Measurements from ENCODE around the gene POC5. TPM values are rescaled to one million over a fixed set of nuclear protein-coding genes. Genes with fewer than 3 reads are reported as not detected.

Gene POC5
- total and polyA plus RNA-seq, 12 donors: 2.6 to 5.5 (median 4.1) TPM

DNA sequence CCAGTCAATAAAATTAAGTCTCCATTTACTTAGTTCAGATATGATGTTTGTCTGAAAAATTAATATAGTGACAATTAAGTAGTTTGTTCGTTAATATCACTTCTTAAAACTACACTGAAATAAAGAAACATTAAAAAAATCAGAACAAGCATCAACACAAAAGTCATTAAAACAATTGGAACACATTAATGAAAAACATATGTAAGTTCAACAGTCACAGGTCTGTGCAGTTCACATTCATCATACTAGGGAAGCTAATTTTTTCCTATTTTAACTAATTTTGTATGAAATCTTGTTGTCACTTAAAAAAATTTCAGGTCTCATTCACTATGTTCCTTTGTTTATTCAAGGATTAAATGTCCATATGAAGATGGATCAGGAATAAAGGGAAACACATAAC, 22.5 kb downstream of the POC5 start:
- H3K27me3 ChIP-seq: no peaks in the 10 kb centered on the region
- no peak overlapping the region for H3K4me3 ChIP-seq
- ATAC-seq (no peak), DNase-seq (no peak)
- intact Hi-C loops (cut with DNase I): no loop called here
- TF ChIP-seq, protein P1, sequence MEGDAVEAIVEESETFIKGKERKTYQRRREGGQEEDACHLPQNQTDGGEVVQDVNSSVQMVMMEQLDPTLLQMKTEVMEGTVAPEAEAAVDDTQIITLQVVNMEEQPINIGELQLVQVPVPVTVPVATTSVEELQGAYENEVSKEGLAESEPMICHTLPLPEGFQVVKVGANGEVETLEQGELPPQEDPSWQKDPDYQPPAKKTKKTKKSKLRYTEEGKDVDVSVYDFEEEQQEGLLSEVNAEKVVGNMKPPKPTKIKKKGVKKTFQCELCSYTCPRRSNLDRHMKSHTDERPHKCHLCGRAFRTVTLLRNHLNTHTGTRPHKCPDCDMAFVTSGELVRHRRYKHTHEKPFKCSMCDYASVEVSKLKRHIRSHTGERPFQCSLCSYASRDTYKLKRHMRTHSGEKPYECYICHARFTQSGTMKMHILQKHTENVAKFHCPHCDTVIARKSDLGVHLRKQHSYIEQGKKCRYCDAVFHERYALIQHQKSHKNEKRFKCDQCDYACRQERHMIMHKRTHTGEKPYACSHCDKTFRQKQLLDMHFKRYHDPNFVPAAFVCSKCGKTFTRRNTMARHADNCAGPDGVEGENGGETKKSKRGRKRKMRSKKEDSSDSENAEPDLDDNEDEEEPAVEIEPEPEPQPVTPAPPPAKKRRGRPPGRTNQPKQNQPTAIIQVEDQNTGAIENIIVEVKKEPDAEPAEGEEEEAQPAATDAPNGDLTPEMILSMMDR (IDR thresholded peaks at IDR 0.05): no peak
- WGBS, 2 donors: 94 to 95% methylated on average over 1 of the region's 1 CpG
- H3K4me1 ChIP-seq: no peaks in the 10 kb centered on the region
- H3K9me3 ChIP-seq: peaks cover 0 to 3% (median 0%) of the 10 kb centered on the region in 11 donors
- H3K27ac ChIP-seq: no peak overlapping the region
- H3K36me3 ChIP-seq: peaks cover 0 to 61% (median 16%) of the 10 kb centered on the region in 9 donors

DNA sequence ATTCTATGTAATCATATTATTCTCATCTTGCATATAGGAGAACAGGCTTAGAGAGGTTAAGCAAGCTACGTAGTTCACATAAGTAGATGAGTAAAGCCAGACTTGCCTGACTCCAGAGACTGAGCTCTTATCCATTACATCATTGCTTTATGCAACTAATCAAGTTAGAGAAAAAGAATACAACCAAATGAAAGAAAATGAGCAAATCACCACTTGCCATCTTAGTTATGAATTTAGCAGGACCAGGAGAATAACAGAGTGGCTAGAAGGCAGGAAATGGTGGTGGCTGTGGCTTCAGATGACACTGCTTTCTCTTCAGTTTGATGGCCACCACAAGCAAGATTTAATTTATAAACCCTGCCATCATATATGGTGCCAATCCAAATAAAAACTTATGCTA, 26.6 kb downstream of the POC5 start:
- ATAC-seq (no peak), DNase-seq (no peak)
- intact Hi-C loops (cut with DNase I): no loop called here
- TF ChIP-seq, protein P1 (IDR thresholded peaks at IDR 0.05): no peak
- Histone ChIP-seq H3K36me3 (peaks cover 0 to 99% (median 16%) of the 10 kb centered on the region in 9 donors), H3K4me1 (no peaks in the 10 kb centered on the region), H3K9me3 (no peaks in the 10 kb centered on the region), H3K27me3 (no peaks in the 10 kb centered on the region), H3K27ac (no peak overlapping the region), H3K4me3 (no peak overlapping the region)
- WGBS, 2 donors: 95 to 100% methylated on average over 1 of the region's 1 CpG

DNA sequence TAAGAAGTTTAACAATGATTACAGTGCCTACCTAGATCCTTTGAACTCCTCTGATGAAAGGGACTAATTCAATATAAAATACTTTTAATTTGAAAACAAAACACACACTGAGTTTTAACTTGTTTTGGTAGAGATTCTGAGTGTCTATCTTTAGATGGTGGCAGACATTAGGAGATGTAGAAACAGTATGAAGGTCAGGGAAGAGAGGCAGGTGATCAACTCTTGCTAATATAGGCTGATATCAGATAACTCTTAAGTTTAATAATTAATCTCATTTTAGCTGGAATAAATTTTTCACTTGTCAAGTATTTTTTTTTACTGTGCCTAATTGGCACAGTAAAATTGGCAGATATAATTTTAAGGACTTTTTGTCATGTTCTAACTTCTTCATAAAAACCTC, 30.8 kb downstream of the POC5 start:
- Histone ChIP-seq H3K4me3 (no peak overlapping the region), H3K27me3 (no peaks in the 10 kb centered on the region), H3K4me1 (no peaks in the 10 kb centered on the region), H3K27ac (no peak overlapping the region), H3K9me3 (no peaks in the 10 kb centered on the region), H3K36me3 (peaks cover 0 to 93% (median 0%) of the 10 kb centered on the region in 9 donors)
- ATAC-seq (no peak), DNase-seq (no peak)
- intact Hi-C loops (cut with DNase I): loop anchor here in 3 of 10 donors (10.0 kb wide), 3 partner anchors 172 to 632 kb away; partner anchors contain the start of genes ANKRD31 (in 1 of the 3), CERT1 (in 1 of the 3), GCNT4 (in 1 of the 3) and POLK (in 1 of the 3)
- TF ChIP-seq, protein P1 (IDR thresholded peaks at IDR 0.05): no peak

DNA sequence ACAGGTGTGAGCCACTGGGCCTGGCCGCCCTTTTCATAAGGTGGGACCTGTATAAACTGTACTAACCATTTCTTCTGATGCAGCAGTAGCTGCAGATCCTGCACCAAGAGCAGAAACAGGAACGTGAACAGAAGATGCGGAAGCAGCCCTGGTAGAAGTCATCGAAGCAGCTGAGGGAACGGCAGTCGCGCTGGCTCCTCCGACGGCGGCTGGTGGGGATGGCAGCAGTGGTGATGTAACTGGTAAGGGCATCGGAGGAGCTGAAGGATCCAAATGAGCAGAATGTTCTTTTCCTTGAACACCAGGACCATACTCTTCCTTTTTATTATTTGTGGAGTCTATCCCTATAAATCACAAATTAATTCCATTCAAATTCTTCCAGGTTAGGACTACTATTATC, 32.1 kb downstream of the POC5 start:
- Histone ChIP-seq H3K27me3 (no peaks in the 10 kb centered on the region), H3K27ac (no peak overlapping the region), H3K36me3 (peaks cover 0 to 81% (median 0%) of the 10 kb centered on the region in 9 donors), H3K9me3 (no peaks in the 10 kb centered on the region), H3K4me1 (peaks cover 0 to 6% (median 0%) of the 10 kb centered on the region in 9 donors), H3K4me3 (no peak overlapping the region)
- DNase-seq: no peak
- WGBS, 2 donors: 95 to 97% methylated on average over 11 of the region's 11 CpGs
- no peak for ATAC-seq
- TF ChIP-seq, protein P1 (IDR thresholded peaks at IDR 0.05): no peak
- intact Hi-C loops (cut with DNase I): loop anchor here in 3 of 10 donors (10.0 kb wide), 3 partner anchors 170 to 630 kb away; partner anchors contain the start of genes ANKRD31 (in 1 of the 3), CERT1 (in 1 of the 3), GCNT4 (in 1 of the 3) and POLK (in 1 of the 3)

All from heart right ventricle (tissue), 16 donors.